ENCODE measurements around the gene RGS9BP. TPM values are rescaled to one million over a fixed set of nuclear protein-coding genes. Genes with fewer than 3 reads are reported as not detected.
A peak's percentile ranks its signal among the peaks of the same experiment; 100 is the strongest.

RGS9BP gene
- total and polyA plus RNA-seq, 2 of the 13 experiments (the other 11 are each of a cell fraction or from before 2014, with no cell fraction given), result 0.01 TPM; not detected in 1

- no peak for TF ChIP-seq ATF7 (IDR thresholded peaks at IDR 0.05)
- no peak for TF ChIP-seq ATF7 (CRISPR knock-in tag; IDR thresholded peaks at IDR 0.05)
- TF ChIP-seq, protein P1, sequence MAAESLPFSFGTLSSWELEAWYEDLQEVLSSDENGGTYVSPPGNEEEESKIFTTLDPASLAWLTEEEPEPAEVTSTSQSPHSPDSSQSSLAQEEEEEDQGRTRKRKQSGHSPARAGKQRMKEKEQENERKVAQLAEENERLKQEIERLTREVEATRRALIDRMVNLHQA (CRISPR knock-in tag; IDR thresholded peaks at IDR 0.05), result no peak
- TF ChIP-seq ZNF549 (CRISPR knock-in tag; IDR thresholded peaks at IDR 0.05), result no peak
- no peak for TF ChIP-seq PPARG (CRISPR knock-in tag; conservative IDR thresholded peaks at IDR 0.05)
- peak; percentile 54; the same call in 1 of the 2 replicates for TF ChIP-seq ZNF552 (CRISPR knock-in tag; IDR thresholded peaks at IDR 0.05; ENCODE audit: borderline replicate concordance)
- no peak for TF ChIP-seq FOXK1 (CRISPR knock-in tag; IDR thresholded peaks at IDR 0.05; ENCODE audit: borderline replicate concordance, low read depth)
- no peak for TF ChIP-seq YY1 (IDR thresholded peaks at IDR 0.05; ENCODE audit: insufficient read depth, insufficient replicate concordance, low read depth, low read length)
- no peak for TF ChIP-seq DR1 (CRISPR knock-in tag; IDR thresholded peaks at IDR 0.05)
- TF ChIP-seq ZNF703 (CRISPR knock-in tag; IDR thresholded peaks at IDR 0.05; ENCODE audit: borderline replicate concordance), result no peak
- TF ChIP-seq, protein P2, sequence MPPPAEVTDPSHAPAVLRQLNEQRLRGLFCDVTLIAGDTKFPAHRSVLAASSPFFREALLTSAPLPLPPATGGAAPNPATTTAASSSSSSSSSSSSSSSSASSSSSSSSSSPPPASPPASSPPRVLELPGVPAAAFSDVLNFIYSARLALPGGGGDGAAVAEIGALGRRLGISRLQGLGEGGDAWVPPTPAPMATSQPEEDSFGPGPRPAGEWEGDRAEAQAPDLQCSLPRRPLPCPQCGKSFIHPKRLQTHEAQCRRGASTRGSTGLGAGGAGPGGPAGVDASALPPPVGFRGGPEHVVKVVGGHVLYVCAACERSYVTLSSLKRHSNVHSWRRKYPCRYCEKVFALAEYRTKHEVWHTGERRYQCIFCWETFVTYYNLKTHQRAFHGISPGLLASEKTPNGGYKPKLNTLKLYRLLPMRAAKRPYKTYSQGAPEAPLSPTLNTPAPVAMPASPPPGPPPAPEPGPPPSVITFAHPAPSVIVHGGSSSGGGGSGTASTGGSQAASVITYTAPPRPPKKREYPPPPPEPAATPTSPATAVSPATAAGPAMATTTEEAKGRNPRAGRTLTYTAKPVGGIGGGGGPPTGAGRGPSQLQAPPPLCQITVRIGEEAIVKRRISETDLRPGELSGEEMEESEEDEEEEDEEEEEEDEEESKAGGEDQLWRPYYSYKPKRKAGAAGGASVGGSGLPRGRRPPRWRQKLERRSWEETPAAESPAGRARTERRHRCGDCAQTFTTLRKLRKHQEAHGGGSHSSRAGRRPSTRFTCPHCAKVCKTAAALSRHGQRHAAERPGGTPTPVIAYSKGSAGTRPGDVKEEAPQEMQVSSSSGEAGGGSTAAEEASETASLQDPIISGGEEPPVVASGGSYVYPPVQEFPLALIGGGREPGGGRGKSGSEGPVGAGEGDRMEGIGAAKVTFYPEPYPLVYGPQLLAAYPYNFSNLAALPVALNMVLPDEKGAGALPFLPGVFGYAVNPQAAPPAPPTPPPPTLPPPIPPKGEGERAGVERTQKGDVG (CRISPR knock-in tag; IDR thresholded peaks at IDR 0.05; ENCODE audit: borderline replicate concordance), result no peak
- TF ChIP-seq, protein P3, sequence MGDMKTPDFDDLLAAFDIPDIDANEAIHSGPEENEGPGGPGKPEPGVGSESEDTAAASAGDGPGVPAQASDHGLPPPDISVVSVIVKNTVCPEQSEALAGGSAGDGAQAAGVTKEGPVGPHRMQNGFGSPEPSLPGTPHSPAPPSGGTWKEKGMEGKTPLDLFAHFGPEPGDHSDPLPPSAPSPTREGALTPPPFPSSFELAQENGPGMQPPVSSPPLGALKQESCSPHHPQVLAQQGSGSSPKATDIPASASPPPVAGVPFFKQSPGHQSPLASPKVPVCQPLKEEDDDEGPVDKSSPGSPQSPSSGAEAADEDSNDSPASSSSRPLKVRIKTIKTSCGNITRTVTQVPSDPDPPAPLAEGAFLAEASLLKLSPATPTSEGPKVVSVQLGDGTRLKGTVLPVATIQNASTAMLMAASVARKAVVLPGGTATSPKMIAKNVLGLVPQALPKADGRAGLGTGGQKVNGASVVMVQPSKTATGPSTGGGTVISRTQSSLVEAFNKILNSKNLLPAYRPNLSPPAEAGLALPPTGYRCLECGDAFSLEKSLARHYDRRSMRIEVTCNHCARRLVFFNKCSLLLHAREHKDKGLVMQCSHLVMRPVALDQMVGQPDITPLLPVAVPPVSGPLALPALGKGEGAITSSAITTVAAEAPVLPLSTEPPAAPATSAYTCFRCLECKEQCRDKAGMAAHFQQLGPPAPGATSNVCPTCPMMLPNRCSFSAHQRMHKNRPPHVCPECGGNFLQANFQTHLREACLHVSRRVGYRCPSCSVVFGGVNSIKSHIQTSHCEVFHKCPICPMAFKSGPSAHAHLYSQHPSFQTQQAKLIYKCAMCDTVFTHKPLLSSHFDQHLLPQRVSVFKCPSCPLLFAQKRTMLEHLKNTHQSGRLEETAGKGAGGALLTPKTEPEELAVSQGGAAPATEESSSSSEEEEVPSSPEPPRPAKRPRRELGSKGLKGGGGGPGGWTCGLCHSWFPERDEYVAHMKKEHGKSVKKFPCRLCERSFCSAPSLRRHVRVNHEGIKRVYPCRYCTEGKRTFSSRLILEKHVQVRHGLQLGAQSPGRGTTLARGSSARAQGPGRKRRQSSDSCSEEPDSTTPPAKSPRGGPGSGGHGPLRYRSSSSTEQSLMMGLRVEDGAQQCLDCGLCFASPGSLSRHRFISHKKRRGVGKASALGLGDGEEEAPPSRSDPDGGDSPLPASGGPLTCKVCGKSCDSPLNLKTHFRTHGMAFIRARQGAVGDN (CRISPR knock-in tag; IDR thresholded peaks at IDR 0.05), result peak; percentile 96
- no peak for TF ChIP-seq CBX1 (IDR thresholded peaks at IDR 0.05; ENCODE audit: low read depth)
- peak; percentile 35; the same call in 1 of the 2 replicates for TF ChIP-seq RAD21 (CRISPR knock-in tag; IDR thresholded peaks at IDR 0.05)
- no peak for TF ChIP-seq ZSCAN29 (CRISPR knock-in tag; conservative IDR thresholded peaks at IDR 0.05)
- no peak for TF ChIP-seq NCOA2 (CRISPR knock-in tag; IDR thresholded peaks at IDR 0.05)
- TF ChIP-seq, protein P4, sequence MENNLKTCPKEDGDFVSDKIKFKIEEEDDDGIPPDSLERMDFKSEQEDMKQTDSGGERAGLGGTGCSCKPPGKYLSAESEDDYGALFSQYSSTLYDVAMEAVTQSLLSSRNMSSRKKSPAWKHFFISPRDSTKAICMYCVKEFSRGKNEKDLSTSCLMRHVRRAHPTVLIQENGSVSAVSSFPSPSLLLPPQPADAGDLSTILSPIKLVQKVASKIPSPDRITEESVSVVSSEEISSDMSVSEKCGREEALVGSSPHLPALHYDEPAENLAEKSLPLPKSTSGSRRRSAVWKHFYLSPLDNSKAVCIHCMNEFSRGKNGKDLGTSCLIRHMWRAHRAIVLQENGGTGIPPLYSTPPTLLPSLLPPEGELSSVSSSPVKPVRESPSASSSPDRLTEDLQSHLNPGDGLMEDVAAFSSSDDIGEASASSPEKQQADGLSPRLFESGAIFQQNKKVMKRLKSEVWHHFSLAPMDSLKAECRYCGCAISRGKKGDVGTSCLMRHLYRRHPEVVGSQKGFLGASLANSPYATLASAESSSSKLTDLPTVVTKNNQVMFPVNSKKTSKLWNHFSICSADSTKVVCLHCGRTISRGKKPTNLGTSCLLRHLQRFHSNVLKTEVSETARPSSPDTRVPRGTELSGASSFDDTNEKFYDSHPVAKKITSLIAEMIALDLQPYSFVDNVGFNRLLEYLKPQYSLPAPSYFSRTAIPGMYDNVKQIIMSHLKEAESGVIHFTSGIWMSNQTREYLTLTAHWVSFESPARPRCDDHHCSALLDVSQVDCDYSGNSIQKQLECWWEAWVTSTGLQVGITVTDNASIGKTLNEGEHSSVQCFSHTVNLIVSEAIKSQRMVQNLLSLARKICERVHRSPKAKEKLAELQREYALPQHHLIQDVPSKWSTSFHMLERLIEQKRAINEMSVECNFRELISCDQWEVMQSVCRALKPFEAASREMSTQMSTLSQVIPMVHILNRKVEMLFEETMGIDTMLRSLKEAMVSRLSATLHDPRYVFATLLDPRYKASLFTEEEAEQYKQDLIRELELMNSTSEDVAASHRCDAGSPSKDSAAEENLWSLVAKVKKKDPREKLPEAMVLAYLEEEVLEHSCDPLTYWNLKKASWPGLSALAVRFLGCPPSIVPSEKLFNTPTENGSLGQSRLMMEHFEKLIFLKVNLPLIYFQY (CRISPR knock-in tag; IDR thresholded peaks at IDR 0.05; ENCODE audit: borderline replicate concordance), result no peak
These were observed 16.5 kb downstream of the RGS9BP start (continued) for GRCh38 chr19:32691952-32692726.

Measured in HepG2 (cell line).